OCI-LY3 (cell line): ENCODE measurements around the gene SRPX2.
"Not testable (repeated sequence)": the region's sequence is repeated elsewhere in the genome, so short reads cannot be mapped to it uniquely, and the experiment has no call there.

Source experiments
- H2AFZ ChIP-seq: fragments of 200-600, 300-600 bp; shearing (Covaris generic); 2 replicates; pipeline ENCODE4 v1.6.0; 2014; ENCODE audit warnings: antibody characterized with exemption, low read depth, low read length
- H3K27ac ChIP-seq: fragments of 200-600, 300-600 bp; sonication (generic); 2 replicates; pipeline ENCODE4 v1.5.1; 2014; ENCODE audit warnings: mild to moderate bottlenecking, low read length, moderate library complexity, mixed read lengths
- H3K27me3 ChIP-seq: fragments of 200-600, 300-600 bp; sonication (generic); 2 replicates; pipeline ENCODE4 v1.6.1; 2014; ENCODE audit warnings: low read depth, low read length, mixed read lengths
- H3K36me3 ChIP-seq: fragments of 200-600, 300-600 bp; sonication (generic); replicated peaks from 2 replicates; pipeline ENCODE3; 2014; ENCODE audit warnings: low read depth, low read length, mixed read lengths
- H3K4me1 ChIP-seq: fragments of 300-600, 200-600 bp; sonication (generic); 2 replicates; pipeline ENCODE4 v1.6.1; 2014; ENCODE audit warnings: low read length, mixed read lengths
- H3K4me2 ChIP-seq: fragments of 200-600, 300-600 bp; sonication (generic); 2 replicates; pipeline ENCODE4 v1.6.1; 2014; ENCODE audit warnings: low read length, mixed read lengths
- H3K4me3 ChIP-seq: fragments of 300-600, 200-600 bp; sonication (generic); 2 replicates; pipeline ENCODE4 v1.5.1; 2014; ENCODE audit warnings: antibody characterized with exemption, mild to moderate bottlenecking, low read length, moderate library complexity
- H3K79me2 ChIP-seq: fragments of 300-600, 200-600 bp; shearing (Covaris generic); 2 replicates; pipeline ENCODE4 v1.6.1; 2014; ENCODE audit warnings: mild to moderate bottlenecking, low read length, mixed read lengths
- H3K9ac ChIP-seq: fragments of 300-600, 200-600 bp; shearing (Covaris generic); 2 replicates; pipeline ENCODE4 v1.6.0; 2014; ENCODE audit warnings: mild to moderate bottlenecking, low read length, moderate library complexity
- H3K9me3 ChIP-seq: fragments of 200-600, 300-600 bp; shearing (Covaris generic); 2 replicates; pipeline ENCODE4 v1.6.1; 2014; ENCODE audit warnings: low read length, mixed read lengths; ENCODE audit not compliant: insufficient read depth
- H4K20me1 ChIP-seq: fragments of 200-600, 300-600 bp; sonication (generic); 2 replicates; pipeline ENCODE4 v1.6.1; 2016; ENCODE audit warnings: low read length, mixed read lengths; ENCODE audit not compliant: insufficient read depth
- EZH2phosphoT487 ChIP-seq: fragments of 200-600 bp; shearing (Covaris generic); IDR thresholded peaks from 2 replicates; pipeline ENCODE4 v1.6.1; 2018; ENCODE audit warnings: antibody characterized with exemption, mixed run types, low read depth
- TF ChIP-seq, protein P1 (sequence below): fragments of 200-600, 300-600 bp; sonication (generic); IDR thresholded peaks from 2 replicates; pipeline ENCODE4 v1.5.1; 2014; ENCODE audit warnings: antibody characterized with exemption, low read length, low read depth

Gene SRPX2

GRCh38 chrX:100717363-100717762 lies 73.4 kb downstream of the SRPX2 start:
- Histone ChIP-seq H3K36me3 (no peaks in the 10 kb centered on the region), H3K27me3 (no peaks in the 10 kb centered on the region), H3K9me3 (no peaks in the 10 kb centered on the region), H3K4me3 (no peak overlapping the region), H3K9ac (no peak overlapping the region), H3K4me2 (no peak overlapping the region), H2AFZ (no peak overlapping the region), H3K4me1 (no peaks in the 10 kb centered on the region), H3K79me2 (no peaks in the 10 kb centered on the region), H4K20me1 (no peaks in the 10 kb centered on the region), H3K27ac (no peak overlapping the region)
- TF ChIP-seq, protein P1, sequence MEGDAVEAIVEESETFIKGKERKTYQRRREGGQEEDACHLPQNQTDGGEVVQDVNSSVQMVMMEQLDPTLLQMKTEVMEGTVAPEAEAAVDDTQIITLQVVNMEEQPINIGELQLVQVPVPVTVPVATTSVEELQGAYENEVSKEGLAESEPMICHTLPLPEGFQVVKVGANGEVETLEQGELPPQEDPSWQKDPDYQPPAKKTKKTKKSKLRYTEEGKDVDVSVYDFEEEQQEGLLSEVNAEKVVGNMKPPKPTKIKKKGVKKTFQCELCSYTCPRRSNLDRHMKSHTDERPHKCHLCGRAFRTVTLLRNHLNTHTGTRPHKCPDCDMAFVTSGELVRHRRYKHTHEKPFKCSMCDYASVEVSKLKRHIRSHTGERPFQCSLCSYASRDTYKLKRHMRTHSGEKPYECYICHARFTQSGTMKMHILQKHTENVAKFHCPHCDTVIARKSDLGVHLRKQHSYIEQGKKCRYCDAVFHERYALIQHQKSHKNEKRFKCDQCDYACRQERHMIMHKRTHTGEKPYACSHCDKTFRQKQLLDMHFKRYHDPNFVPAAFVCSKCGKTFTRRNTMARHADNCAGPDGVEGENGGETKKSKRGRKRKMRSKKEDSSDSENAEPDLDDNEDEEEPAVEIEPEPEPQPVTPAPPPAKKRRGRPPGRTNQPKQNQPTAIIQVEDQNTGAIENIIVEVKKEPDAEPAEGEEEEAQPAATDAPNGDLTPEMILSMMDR = no peak
- no peak for TF ChIP-seq EZH2phosphoT487

GRCh38 chrX:100719139-100719538 lies 75.1 kb downstream of the SRPX2 start:
- no peak overlapping the region for H3K27ac ChIP-seq
- TF ChIP-seq EZH2phosphoT487 = no peak
- TF ChIP-seq, protein P1 = no peak
- no peaks in the 10 kb centered on the region for H3K79me2 ChIP-seq

DNA sequence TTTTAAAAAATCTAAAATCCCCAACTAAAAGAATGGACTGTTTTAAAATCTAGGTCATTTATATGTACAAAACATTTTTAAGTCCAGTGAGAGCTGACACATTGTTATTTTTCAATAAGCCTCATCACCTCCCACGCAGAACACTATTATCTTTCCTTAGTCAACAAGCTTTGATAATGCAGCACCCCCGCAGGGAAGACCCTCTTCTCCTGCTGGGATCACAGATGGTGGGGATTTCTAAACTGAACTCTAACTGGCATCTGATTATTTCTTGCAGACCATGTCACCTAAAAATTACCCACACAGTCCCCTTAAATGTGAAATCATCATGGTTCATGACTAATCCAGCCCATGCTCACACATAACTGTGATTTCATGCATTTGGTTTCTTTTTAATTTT lies 76.3 kb downstream of the SRPX2 start:
- Histone ChIP-seq H3K36me3 (no peaks in the 10 kb centered on the region), H3K27me3 (no peaks in the 10 kb centered on the region), H3K4me2 (no peak overlapping the region), H2AFZ (no peak overlapping the region), H3K4me1 (no peaks in the 10 kb centered on the region), H3K4me3 (no peak overlapping the region), H3K79me2 (no peaks in the 10 kb centered on the region), H3K9ac (no peak overlapping the region), H3K9me3 (no peaks in the 10 kb centered on the region), H4K20me1 (no peaks in the 10 kb centered on the region), H3K27ac (no peak overlapping the region)
- TF ChIP-seq, protein P1 = no peak
- no peak for TF ChIP-seq EZH2phosphoT487

More at GRCh38 chrX:100719139-100719538, 75.1 kb downstream of the SRPX2 start:
- Histone ChIP-seq H3K9me3 (no peaks in the 10 kb centered on the region), H3K4me1 (no peaks in the 10 kb centered on the region), H4K20me1 (no peaks in the 10 kb centered on the region), H3K4me3 (no peak overlapping the region), H2AFZ (no peak overlapping the region), H3K27me3 (no peaks in the 10 kb centered on the region), H3K4me2 (no peak overlapping the region), H3K9ac (no peak overlapping the region), H3K36me3 (no peaks in the 10 kb centered on the region)

DNA sequence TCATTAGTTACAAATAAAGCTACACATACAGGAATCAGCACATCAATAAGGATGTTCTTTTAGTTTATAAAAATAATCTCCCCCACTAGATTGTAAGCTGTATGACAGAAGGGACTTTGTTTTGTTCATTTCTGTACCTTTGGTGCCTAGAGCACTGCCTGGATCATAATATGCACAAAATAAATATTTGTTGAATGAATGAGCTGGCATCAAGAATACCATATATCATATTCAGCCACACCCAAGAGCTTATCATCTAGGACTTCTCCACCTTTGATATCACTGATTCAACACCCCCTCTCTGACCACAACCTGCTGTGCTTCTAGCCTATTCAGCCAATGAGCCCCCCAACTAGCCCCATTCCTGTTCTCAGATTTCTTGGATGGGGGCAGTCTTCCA lies 77.3 kb downstream of the SRPX2 start:
- Histone ChIP-seq H3K9ac (no peak overlapping the region), H3K4me2 (no peak overlapping the region), H3K36me3 (no peaks in the 10 kb centered on the region), H4K20me1 (no peaks in the 10 kb centered on the region), H3K79me2 (no peaks in the 10 kb centered on the region), H3K4me1 (no peaks in the 10 kb centered on the region), H3K9me3 (no peaks in the 10 kb centered on the region), H3K4me3 (no peak overlapping the region), H3K27me3 (no peaks in the 10 kb centered on the region), H3K27ac (no peak overlapping the region), H2AFZ (no peak overlapping the region)
- TF ChIP-seq, protein P1 = no peak
- TF ChIP-seq EZH2phosphoT487 = no peak

GRCh38 chrX:100724006-100724405 lies 80.0 kb downstream of the SRPX2 start:
- H4K20me1 ChIP-seq, H3K9me3 ChIP-seq, H3K4me2 ChIP-seq, H3K4me3 ChIP-seq, H3K9ac ChIP-seq, H3K4me1 ChIP-seq, H3K27ac ChIP-seq, H3K36me3 ChIP-seq, H3K79me2 ChIP-seq, H3K27me3 ChIP-seq, H2AFZ ChIP-seq: not testable (repeated sequence)
